Neural progenitor cell (in vitro differentiated cells): ENCODE data around the gene KRT7. TPM values are rescaled to one million over a fixed set of nuclear protein-coding genes. Genes with fewer than 3 reads are reported as not detected.
A peak's percentile ranks its signal among the peaks of the same experiment; 100 is the strongest.

ENCODE experiments used
- DNase-seq: peaks from one replicate; pipeline ENCODE4 v3.0.0-alpha.2; 2016; ENCODE audit warnings: low spot score
- H2AFZ ChIP-seq: fragments of 200-600 bp; sonication (generic); replicated peaks from 2 replicates; pipeline ENCODE4 v1.6.1; 2016; ENCODE audit warnings: antibody characterized with exemption
- H3F3A ChIP-seq: fragments of 200-600 bp; sonication (generic); 2 replicates; pipeline ENCODE4 v1.6.1; 2016; ENCODE audit warnings: antibody characterized with exemption, low read depth
- H3K27ac ChIP-seq: fragments of 200-600 bp; sonication (generic); 2 replicates; pipeline ENCODE4 v1.5.1; 2016; ENCODE audit warnings: mild to moderate bottlenecking
- H3K27me3 ChIP-seq: fragments of 200-600 bp; sonication (generic); 2 replicates; pipeline ENCODE4 v1.6.1; 2016; ENCODE audit warnings: mild to moderate bottlenecking, moderate library complexity
- H3K36me3 ChIP-seq: fragments of 200-600 bp; sonication (generic); 2 replicates; pipeline ENCODE4 v1.5.1; 2016
- H3K4me1 ChIP-seq: fragments of 200-600 bp; sonication (generic); 2 replicates; pipeline ENCODE4 v1.6.1; 2016; ENCODE audit warnings: mixed run types
- H3K4me2 ChIP-seq: fragments of 200-600 bp; sonication (generic); 2 replicates; pipeline ENCODE4 v1.6.1; 2016
- H3K4me3 ChIP-seq: fragments of 200-600 bp; sonication (generic); 2 replicates; pipeline ENCODE4 v1.5.1; 2016
- H3K79me2 ChIP-seq: fragments of 200-600 bp; sonication (generic); 2 replicates; pipeline ENCODE4 v1.6.1; 2016; ENCODE audit warnings: low read depth
- H3K9ac ChIP-seq: fragments of 200-600 bp; sonication (generic); 2 replicates; pipeline ENCODE4 v1.6.1; 2016
- H3K9me3 ChIP-seq: fragments of 200-600 bp; sonication (generic); 2 replicates; pipeline ENCODE4 v1.5.1; 2016; ENCODE audit warnings: low read depth
- H4K20me1 ChIP-seq: fragments of 200-600 bp; sonication (generic); 2 replicates; pipeline ENCODE4 v1.6.1; 2016; ENCODE audit warnings: low read depth
- H3K27ac Mint-ChIP-seq: 3 replicates; pipeline ENCODE4 v1.8.0; 2021; ENCODE audit warnings: mixed read lengths
- H3K27me3 Mint-ChIP-seq: 2 replicates; pipeline ENCODE4 v1.8.0; 2022; ENCODE audit warnings: low read depth, mild to moderate bottlenecking, inconsistent platforms, moderate library complexity, mixed read lengths; ENCODE audit not compliant: insufficient read depth
- H3K36me3 Mint-ChIP-seq: 3 replicates; pipeline ENCODE4 v1.8.0; 2021; ENCODE audit warnings: mixed read lengths
- H3K4me1 Mint-ChIP-seq: 3 replicates; pipeline ENCODE4 v1.8.0; 2021; ENCODE audit warnings: mixed read lengths
- H3K4me3 Mint-ChIP-seq: 3 replicates; pipeline ENCODE4 v1.8.0; 2021; ENCODE audit warnings: mild to moderate bottlenecking, moderate library complexity, mixed read lengths
- H3K9me3 Mint-ChIP-seq: 3 replicates; pipeline ENCODE4 v1.8.0; 2020; ENCODE audit warnings: mixed read lengths
- EZH2 ChIP-seq: fragments of 200-600 bp; sonication (generic); IDR thresholded peaks from 2 replicates; pipeline ENCODE4 v1.6.1; 2017; ENCODE audit warnings: antibody characterized with exemption, mild to moderate bottlenecking, moderate library complexity
- EZH2phosphoT487 ChIP-seq: fragments of 200-600 bp; sonication (generic); IDR thresholded peaks from 2 replicates; pipeline ENCODE4 v1.6.1; 2017; ENCODE audit warnings: antibody characterized with exemption
- total RNA-seq: library from RNA; depleted of rRNA; stranded (reverse); fragments of >200 nt; gene quantifications from 2 replicates; pipeline ENCODE4 v1.2.3, GENCODE V29; 2015; ENCODE audit warnings: low replicate concordance
- TF ChIP-seq, protein P1 (sequence below): fragments of 200-600 bp; sonication (generic); IDR thresholded peaks from 2 replicates; pipeline ENCODE4 v1.5.1; 2017; ENCODE audit warnings: antibody characterized with exemption, mild to moderate bottlenecking

The KRT7 gene
- total RNA-seq, 1 donor from 2014 or later = not detected

DNA sequence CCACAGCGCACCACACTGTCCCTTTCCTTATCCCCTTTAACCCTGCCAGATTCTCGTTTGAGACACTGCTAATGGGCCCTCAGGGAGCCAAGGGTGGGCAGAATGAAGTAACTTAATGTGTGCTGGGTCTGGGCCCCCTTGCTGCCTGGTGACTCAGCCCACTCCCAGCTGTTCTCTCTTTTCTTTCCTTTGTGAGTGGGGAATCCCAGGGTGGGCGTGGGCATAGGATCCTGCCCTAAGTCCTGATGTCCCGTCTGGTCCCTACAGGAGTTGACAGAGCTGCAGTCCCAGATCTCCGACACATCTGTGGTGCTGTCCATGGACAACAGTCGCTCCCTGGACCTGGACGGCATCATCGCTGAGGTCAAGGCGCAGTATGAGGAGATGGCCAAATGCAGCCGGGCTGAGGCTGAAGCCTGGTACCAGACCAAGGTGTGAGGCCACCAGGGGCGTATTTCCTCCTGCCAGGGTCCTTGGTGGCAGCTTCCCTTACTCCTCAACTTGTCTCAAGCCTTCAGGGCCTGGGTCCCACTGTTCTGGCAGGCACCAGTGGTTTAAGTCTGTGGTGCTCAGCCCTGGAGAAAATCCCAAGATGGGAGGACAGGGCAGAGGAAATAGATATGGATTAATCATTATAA is 8.3 kb downstream of the KRT7 start:
- Mint-ChIP-seq H3K4me3 (no peak overlapping the region), H3K27ac (no peak overlapping the region), H3K9me3 (no peaks in the 10 kb centered on the region), H3K27me3 (peaks cover 12% of the 10 kb centered on the region), H3K36me3 (no peaks in the 10 kb centered on the region), H3K4me1 (peaks cover 46% of the 10 kb centered on the region)
- Histone ChIP-seq H3K27ac (no peak overlapping the region), H3K9ac (no peak overlapping the region), H3K4me3 (no peak overlapping the region), H3K79me2 (no peaks in the 10 kb centered on the region), H2AFZ (no peak overlapping the region), H3F3A (no peaks in the 10 kb centered on the region), H3K4me1 (no peaks in the 10 kb centered on the region), H3K9me3 (no peaks in the 10 kb centered on the region), H3K4me2 (no peak overlapping the region), H3K27me3 (no peaks in the 10 kb centered on the region), H3K36me3 (no peaks in the 10 kb centered on the region), H4K20me1 (no peaks in the 10 kb centered on the region)
- no peak for DNase-seq
- TF ChIP-seq EZH2 = no peak
- TF ChIP-seq, protein P1, sequence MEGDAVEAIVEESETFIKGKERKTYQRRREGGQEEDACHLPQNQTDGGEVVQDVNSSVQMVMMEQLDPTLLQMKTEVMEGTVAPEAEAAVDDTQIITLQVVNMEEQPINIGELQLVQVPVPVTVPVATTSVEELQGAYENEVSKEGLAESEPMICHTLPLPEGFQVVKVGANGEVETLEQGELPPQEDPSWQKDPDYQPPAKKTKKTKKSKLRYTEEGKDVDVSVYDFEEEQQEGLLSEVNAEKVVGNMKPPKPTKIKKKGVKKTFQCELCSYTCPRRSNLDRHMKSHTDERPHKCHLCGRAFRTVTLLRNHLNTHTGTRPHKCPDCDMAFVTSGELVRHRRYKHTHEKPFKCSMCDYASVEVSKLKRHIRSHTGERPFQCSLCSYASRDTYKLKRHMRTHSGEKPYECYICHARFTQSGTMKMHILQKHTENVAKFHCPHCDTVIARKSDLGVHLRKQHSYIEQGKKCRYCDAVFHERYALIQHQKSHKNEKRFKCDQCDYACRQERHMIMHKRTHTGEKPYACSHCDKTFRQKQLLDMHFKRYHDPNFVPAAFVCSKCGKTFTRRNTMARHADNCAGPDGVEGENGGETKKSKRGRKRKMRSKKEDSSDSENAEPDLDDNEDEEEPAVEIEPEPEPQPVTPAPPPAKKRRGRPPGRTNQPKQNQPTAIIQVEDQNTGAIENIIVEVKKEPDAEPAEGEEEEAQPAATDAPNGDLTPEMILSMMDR = peak; percentile 7
- TF ChIP-seq EZH2phosphoT487 = no peak

DNA sequence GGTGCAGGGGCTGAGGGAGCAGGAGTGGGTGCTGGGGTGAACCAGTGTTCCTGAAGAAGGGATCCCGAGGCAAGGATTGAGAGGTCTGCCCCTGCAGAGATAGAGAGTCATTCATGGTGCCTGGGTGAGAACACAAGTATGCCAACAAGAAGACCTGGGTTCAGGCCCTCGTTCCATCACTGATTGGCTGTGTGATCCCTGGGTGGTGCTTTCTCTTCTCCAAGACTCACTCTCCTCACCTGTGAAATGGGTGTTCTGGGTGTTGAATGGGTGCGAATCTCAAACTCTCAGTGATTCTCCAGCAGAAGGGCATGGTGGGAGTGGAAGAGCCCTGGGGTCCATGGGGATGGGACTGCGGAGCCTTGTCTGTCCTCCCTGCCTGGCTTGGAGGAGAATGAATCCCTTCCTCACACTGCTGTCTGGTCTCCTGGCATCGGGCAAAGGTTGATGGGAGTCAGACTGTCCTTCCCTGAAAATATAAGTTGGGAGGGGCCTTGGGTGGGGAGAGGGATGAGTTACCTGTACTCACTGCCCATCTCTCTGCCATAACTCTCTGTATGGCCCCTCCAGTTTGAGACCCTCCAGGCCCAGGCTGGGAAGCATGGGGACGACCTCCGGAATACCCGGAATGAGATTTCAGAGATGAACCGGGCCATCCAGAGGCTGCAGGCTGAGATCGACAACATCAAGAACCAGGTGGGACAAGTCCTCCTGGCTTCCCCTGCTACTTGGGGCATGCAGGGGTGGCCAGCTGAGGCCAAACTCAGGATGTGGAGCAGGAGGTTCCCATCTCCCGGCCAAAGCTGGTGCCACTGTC is 9.6 kb downstream of the KRT7 start:
- Mint-ChIP-seq H3K4me3 (no peak overlapping the region), H3K36me3 (no peaks in the 10 kb centered on the region), H3K9me3 (no peaks in the 10 kb centered on the region), H3K4me1 (peaks cover 49% of the 10 kb centered on the region), H3K27ac (no peak overlapping the region), H3K27me3 (peaks cover 12% of the 10 kb centered on the region)
- Histone ChIP-seq H3K9me3 (no peaks in the 10 kb centered on the region), H2AFZ (no peak overlapping the region), H3K4me3 (no peak overlapping the region), H4K20me1 (no peaks in the 10 kb centered on the region), H3K79me2 (no peaks in the 10 kb centered on the region), H3K4me2 (no peak overlapping the region), H3K4me1 (no peaks in the 10 kb centered on the region), H3F3A (no peaks in the 10 kb centered on the region), H3K9ac (no peak overlapping the region), H3K27ac (no peak overlapping the region), H3K27me3 (no peaks in the 10 kb centered on the region), H3K36me3 (no peaks in the 10 kb centered on the region)
- TF ChIP-seq EZH2 (no peak), EZH2phosphoT487 (no peak)
- TF ChIP-seq, protein P1 = no peak
- no peak for DNase-seq

DNA sequence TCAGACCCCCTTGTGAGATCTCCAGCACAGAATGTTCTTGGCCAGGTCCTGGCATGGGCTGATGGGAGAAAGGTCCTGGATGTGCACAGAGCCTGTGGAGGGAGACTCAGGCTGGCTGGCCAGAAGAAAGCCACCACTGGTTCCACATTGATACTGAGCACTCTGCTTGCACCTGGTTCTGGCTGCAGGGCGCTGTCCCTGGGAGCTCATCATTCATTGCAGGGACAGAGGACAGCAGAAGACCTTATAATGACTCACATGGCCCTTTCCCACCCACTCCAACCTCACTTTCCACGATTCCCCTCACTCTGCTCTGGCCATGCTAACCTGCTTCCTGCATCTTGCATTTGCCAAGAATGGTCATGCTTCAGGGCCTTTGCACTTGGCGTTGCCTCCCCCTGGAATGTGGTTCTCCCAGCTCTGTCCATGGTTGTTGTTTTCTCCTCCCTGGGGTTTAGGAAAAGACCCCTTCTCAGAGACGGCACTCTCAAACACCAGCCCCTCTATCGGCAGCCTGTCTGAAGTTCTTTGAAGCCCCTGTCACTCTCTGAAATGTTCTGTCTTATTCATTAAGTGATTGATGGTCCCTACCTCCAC is 10.3 kb downstream of the KRT7 start:
- Histone ChIP-seq H3K4me3 (no peak overlapping the region), H3K27ac (no peak overlapping the region), H3K4me1 (no peaks in the 10 kb centered on the region), H3K27me3 (peaks cover 1% of the 10 kb centered on the region), H2AFZ (no peak overlapping the region), H3F3A (no peaks in the 10 kb centered on the region), H3K9me3 (no peaks in the 10 kb centered on the region), H3K9ac (no peak overlapping the region), H3K79me2 (no peaks in the 10 kb centered on the region), H3K4me2 (no peak overlapping the region), H3K36me3 (no peaks in the 10 kb centered on the region), H4K20me1 (no peaks in the 10 kb centered on the region)
- peaks cover 47% of the 10 kb centered on the region for H3K4me1 Mint-ChIP-seq
- H3K36me3 Mint-ChIP-seq = no peaks in the 10 kb centered on the region
- no peak for DNase-seq
- H3K27me3 Mint-ChIP-seq = peaks cover 12% of the 10 kb centered on the region
- peak overlapping the region; percentile 59 for H3K4me3 Mint-ChIP-seq
- no peak overlapping the region for H3K27ac Mint-ChIP-seq
- H3K9me3 Mint-ChIP-seq = no peaks in the 10 kb centered on the region
- no peak for TF ChIP-seq EZH2
- no peak for TF ChIP-seq EZH2phosphoT487
- TF ChIP-seq, protein P1 = no peak
